Esophagus muscularis mucosa (tissue), 4 donors: Measurements from ENCODE around the gene GTF2H4. TPM values are rescaled to one million over a fixed set of nuclear protein-coding genes. Genes with fewer than 3 reads are reported as not detected.

Source experiments
- DNase-seq: peaks from one replicate; pipeline ENCODE4 v3.0.0-alpha.2; 2017; ENCODE audit errors: extremely low spot score
- H3K27ac ChIP-seq, 4 donors: fragments of 200-600 bp; sonication (generic); replicated peaks in 1 of 4; 1 replicate in 3 of 4; 2 replicates in 1 of 4; pipeline ENCODE4 v1.5.1; 2016 to 2019; ENCODE audit warnings: mild to moderate bottlenecking in 1 of 4
- H3K27me3 ChIP-seq, 4 donors: fragments of 200-600 bp; sonication (generic); one replicate each; pipeline versions ENCODE4 v1.5.1 to v1.6.0; 2016 to 2019
- H3K36me3 ChIP-seq, 4 donors: fragments of 200-600 bp; sonication (generic); one replicate each; pipeline ENCODE4 v1.5.1; 2016 to 2019
- H3K4me1 ChIP-seq, 4 donors: fragments of 200-600 bp; sonication (generic); one replicate each; pipeline ENCODE4 v1.5.1; 2016 to 2019
- H3K4me3 ChIP-seq, 4 donors: fragments of 200-600 bp; sonication (generic); 1 replicate in 2 of 4; 2 replicates in 2 of 4; pipeline ENCODE4 v1.5.1; 2016 to 2019; ENCODE audit warnings: mild to moderate bottlenecking in 4 of 4, moderate library complexity in 1 of 4
- H3K9me3 ChIP-seq, 4 donors: fragments of 200-600 bp; sonication (generic); 1 replicate in 3 of 4; 2 replicates in 1 of 4; pipeline ENCODE4 v1.5.1; 2016 to 2019
- EP300 ChIP-seq: sonication (generic); formaldehyde crosslinking; IDR thresholded peaks from one replicate; pipeline ENCODE4 v1.6.1; 2017; ENCODE audit warnings: antibody characterized with exemption
- POLR2A ChIP-seq: fragments of 450-650 bp; IDR thresholded peaks from one replicate; pipeline ENCODE4 v1.6.1; 2017; ENCODE audit warnings: antibody characterized with exemption, moderate library complexity, mild to moderate bottlenecking, low read depth
- POLR2AphosphoS5 ChIP-seq, 2 donors: sonication (generic); formaldehyde crosslinking; IDR thresholded peaks; one replicate each; pipeline ENCODE4 v1.6.1; 2017; ENCODE audit warnings: antibody characterized with exemption in 2 of 2
- WGBS: methylation state at CpG from one replicate; pipeline ENCODE4 v1.1.5; 2018; 5-methylcytosine and 5-hydroxymethylcytosine counted together
- intact Hi-C: fragments of 100-400 bp; cut with DNase I; formaldehyde crosslinking; loops from one replicate; pipeline ENCODE4 v1.15.1; 2023
- total RNA-seq, 4 donors: library from RNA; depleted of rRNA; stranded (reverse); fragments of >200 nt; gene quantifications; one replicate each; pipeline versions ENCODE4 v1.1.0 to v1.2.1, GENCODE V29; 2016
- TF ChIP-seq, protein P1 (sequence below), 3 experiments: fragments of 200-600 bp in 2 of 3; fragments of 450-650 bp in 1 of 3; sonication (generic) in 2 of 3; IDR thresholded peaks; one replicate each; pipeline ENCODE4 v1.5.1; 2017 to 2019; ENCODE audit warnings: antibody characterized with exemption in 3 of 3, mild to moderate bottlenecking in 2 of 3, moderate library complexity in 1 of 3

The GTF2H4 gene
- total RNA-seq, 4 donors from 2014 or later, result 6.3 to 15.4 (median 8.2) TPM

DNA sequence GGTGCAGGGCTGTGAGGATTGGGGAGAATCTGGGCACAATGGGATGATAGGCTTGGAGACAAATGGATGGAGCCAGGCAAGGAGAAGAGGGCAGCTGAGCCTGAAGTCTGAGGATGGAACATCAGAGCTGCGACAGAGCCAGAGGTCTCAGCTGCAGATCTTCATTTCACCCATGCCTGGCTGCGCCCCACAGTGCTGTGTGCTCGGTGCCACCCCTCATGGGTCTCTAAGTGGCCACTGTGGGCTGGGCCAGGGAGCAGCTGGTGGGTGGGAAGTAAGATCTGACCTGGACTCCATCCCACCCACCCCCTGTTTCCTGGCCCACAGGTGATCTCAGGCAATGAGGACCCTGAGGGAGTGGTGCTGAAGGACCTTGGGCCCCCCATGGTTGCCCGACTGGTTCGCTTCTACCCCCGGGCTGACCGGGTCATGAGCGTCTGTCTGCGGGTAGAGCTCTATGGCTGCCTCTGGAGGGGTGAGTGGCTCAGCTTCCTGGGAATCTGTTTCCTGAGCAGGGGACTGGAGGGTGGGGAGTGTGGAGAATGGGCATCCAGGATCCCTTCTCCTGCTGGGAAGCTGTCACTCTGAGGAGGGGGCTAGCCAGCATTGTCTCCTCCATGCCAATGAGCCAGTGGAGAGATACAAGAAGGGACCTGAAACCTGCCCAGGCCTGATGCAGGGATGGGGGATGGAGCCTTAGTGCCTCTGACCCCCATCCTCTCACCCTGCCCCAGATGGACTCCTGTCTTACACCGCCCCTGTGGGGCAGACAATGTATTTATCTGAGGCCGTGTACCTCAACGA lies 17.2 kb upstream of the GTF2H4 start:
- Histone ChIP-seq H3K27ac (no peak overlapping the region), H3K4me1 (peaks cover 8 to 38% (median 25%) of the 10 kb centered on the region in 4 donors), H3K9me3 (no peaks in the 10 kb centered on the region), H3K4me3 (no peak overlapping the region), H3K27me3 (no peaks in the 10 kb centered on the region), H3K36me3 (peaks cover 5 to 70% (median 57%) of the 10 kb centered on the region in 4 donors)
- TF ChIP-seq POLR2A (no peak), POLR2AphosphoS5 (IDR thresholded peaks at IDR 0.05) (no peak), EP300 (no peak)
- TF ChIP-seq, protein P1, sequence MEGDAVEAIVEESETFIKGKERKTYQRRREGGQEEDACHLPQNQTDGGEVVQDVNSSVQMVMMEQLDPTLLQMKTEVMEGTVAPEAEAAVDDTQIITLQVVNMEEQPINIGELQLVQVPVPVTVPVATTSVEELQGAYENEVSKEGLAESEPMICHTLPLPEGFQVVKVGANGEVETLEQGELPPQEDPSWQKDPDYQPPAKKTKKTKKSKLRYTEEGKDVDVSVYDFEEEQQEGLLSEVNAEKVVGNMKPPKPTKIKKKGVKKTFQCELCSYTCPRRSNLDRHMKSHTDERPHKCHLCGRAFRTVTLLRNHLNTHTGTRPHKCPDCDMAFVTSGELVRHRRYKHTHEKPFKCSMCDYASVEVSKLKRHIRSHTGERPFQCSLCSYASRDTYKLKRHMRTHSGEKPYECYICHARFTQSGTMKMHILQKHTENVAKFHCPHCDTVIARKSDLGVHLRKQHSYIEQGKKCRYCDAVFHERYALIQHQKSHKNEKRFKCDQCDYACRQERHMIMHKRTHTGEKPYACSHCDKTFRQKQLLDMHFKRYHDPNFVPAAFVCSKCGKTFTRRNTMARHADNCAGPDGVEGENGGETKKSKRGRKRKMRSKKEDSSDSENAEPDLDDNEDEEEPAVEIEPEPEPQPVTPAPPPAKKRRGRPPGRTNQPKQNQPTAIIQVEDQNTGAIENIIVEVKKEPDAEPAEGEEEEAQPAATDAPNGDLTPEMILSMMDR (IDR thresholded peaks at IDR 0.05), result no peak
- WGBS, result 77% methylated on average over 6 of the region's 12 CpGs
- intact Hi-C loops, result no loop called here
- no peak for DNase-seq

DNA sequence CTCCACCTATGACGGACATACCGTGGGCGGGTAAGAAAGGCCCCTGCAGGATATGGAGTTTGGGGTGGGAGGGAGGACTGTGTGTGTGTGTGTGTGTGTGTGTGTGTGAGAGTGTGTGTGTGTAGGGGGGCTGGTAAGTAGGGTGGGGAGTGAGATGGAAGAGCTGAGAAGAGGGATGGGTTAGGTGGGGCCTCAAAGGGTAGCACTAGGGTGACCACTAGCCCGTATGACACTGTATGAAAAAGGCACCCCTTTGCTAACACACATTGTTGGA lies 16.6 kb upstream of the GTF2H4 start:
- DNase-seq, result no peak
- Histone ChIP-seq H3K4me1 (peaks cover 2 to 33% (median 19%) of the 10 kb centered on the region in 4 donors), H3K27me3 (no peaks in the 10 kb centered on the region), H3K4me3 (no peak overlapping the region), H3K27ac (no peak overlapping the region), H3K36me3 (peaks cover 7 to 76% (median 63%) of the 10 kb centered on the region in 4 donors), H3K9me3 (no peaks in the 10 kb centered on the region)
- WGBS, result 86% methylated on average over 4 of the region's 4 CpGs
- no peak for TF ChIP-seq POLR2A
- TF ChIP-seq, protein P1 (IDR thresholded peaks at IDR 0.05), result no peak
- intact Hi-C loops, result no loop called here

DNA sequence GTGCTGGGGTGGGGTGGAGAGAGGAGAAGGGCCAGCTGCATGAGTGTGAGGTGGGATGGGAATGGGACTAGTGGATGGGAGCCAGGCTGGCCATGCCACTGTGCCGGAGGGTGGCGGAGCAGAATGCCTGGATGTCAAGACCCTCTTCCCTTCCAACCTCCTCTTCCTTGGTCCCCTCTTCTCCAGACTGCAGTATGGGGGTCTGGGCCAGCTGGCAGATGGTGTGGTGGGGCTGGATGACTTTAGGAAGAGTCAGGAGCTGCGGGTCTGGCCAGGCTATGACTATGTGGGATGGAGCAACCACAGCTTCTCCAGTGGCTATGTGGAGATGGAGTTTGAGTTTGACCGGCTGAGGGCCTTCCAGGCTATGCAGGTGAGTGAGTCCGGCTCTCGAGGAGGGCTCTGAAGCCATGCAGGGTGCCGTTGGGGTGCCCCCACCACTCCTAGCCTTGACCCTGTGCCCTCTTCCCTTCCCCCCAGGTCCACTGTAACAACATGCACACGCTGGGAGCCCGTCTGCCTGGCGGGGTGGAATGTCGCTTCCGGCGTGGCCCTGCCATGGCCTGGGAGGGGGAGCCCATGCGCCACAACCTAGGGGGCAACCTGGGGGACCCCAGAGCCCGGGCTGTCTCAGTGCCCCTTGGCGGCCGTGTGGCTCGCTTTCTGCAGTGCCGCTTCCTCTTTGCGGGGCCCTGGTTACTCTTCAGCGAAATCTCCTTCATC lies 16.0 kb upstream of the GTF2H4 start:
- DNase-seq, result no peak
- intact Hi-C loops, result no loop called here
- Histone ChIP-seq H3K27me3 (no peaks in the 10 kb centered on the region), H3K4me3 (no peak overlapping the region), H3K9me3 (no peaks in the 10 kb centered on the region), H3K36me3 (peaks cover 13 to 81% (median 69%) of the 10 kb centered on the region in 4 donors), H3K4me1 (peaks cover 0 to 27% (median 13%) of the 10 kb centered on the region in 4 donors), H3K27ac (no peak overlapping the region)
- no peak for TF ChIP-seq POLR2A
- no peak for TF ChIP-seq POLR2AphosphoS5 (IDR thresholded peaks at IDR 0.05)
- 89% methylated on average over 12 of the region's 21 CpGs for WGBS

DNA sequence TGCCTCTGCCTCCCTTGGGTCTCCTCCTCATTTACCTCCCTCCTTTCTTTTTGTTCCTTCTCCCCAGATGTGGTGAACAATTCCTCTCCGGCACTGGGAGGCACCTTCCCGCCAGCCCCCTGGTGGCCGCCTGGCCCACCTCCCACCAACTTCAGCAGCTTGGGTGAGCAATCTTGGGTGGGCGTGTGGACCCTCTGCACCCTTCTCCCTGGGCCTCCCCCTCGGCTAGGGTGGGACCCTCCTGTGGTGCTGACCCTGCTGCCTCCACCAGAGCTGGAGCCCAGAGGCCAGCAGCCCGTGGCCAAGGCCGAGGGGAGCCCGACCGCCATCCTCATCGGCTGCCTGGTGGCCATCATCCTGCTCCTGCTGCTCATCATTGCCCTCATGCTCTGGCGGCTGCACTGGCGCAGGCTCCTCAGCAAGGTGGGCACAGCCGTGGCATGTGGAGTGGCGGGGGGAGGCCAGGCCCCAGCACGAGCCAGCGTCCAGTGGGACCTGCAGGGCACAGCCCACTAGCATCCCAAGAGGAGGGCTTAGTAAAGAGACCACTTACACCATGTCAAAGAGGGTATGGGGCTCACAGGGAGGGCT lies 14.9 kb upstream of the GTF2H4 start:
- peaks cover 23 to 93% (median 80%) of the 10 kb centered on the region in 4 donors for H3K36me3 ChIP-seq
- no peaks in the 10 kb centered on the region for H3K9me3 ChIP-seq
- intact Hi-C loops, result no loop called here

More for the DNA sequence above, 14.9 kb upstream of the GTF2H4 start:
- DNase-seq, result no peak
- Histone ChIP-seq H3K4me1 (peaks cover 0 to 25% (median 11%) of the 10 kb centered on the region in 4 donors), H3K27me3 (no peaks in the 10 kb centered on the region), H3K4me3 (no peak overlapping the region), H3K27ac (no peak overlapping the region)
- TF ChIP-seq POLR2AphosphoS5 (IDR thresholded peaks at IDR 0.05) (no peak), POLR2A (no peak), EP300 (no peak)
- TF ChIP-seq, protein P1 (IDR thresholded peaks at IDR 0.05), result no peak
- WGBS, result 80% methylated on average over 10 of the region's 16 CpGs
